GM19240 (cell line): ENCODE data around the gene HIRA.
"Not testable (repeated sequence)": the region's sequence is repeated elsewhere in the genome, so short reads cannot be mapped to it uniquely, and the experiment has no call there.

ENCODE experiments used
- DNase-seq: peaks from one replicate; pipeline ENCODE4 v3.0.0; 2011; ENCODE audit warnings: low spot score; ENCODE audit not compliant: insufficient read length

The HIRA gene

DNA sequence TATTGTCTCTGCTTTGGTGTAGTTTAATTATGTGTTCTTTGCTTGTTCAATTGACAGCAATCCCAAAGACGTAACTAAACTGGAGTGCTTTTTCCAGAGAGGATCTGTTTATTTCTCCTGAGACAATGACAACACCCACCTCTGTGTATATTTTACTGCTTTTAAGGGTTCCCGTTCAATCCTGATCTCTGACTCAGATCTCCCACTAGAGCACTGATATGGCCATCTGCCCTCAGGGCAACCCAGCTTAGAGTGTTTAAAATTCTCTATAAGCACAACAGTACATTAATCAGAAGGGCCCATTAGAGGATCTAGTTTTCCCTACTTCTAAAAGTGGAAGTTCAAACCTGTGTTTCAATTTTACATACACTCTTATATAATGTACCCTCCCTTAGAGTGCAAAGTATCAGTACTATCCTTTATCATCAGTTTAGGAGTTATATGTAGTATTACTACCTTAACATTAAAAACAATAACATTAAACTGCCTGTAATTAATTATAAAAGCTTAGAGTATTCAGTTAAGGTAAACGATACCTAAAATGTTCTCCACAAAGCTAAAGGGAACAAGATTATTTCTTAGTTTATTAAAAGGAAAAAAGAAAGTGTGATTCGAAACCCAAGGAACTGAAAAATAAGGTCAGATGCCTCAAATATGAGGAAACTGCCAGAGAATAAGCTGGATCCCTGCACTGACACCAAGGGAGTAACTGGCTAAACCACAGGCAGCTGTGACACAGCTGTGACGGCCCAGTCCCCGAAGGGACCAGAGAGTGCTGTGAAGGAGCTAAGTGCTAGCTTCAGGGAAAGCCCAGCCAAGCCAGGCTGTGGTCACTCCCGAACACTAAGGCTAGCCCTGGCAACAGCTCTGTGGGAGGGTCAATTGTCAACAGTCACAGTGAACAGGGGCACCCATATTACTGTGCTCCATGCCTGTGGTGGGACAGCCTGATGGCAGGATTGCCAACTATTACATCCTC is 32.2 kb upstream of the HIRA start:
- DNase-seq = no peak

DNA sequence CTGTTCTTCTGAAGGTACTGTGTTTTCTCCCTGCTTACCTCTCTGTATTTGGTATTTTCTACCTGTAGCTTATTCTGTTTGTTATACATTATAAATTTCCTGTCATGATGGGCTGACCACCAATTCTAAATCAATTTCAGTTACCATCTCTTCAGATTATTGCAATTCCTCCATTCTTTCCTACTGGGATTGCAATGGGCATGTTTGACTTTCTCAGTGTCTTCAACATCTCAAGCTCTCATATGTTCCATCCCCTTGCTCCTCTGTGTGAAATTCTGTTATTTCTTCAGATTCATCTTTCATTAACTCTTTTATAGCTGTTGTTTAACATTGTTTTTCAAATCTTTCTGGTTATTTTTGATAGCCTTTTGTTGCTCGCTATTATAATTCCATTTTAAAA is 31.5 kb upstream of the HIRA start:
- no peak for DNase-seq

DNA sequence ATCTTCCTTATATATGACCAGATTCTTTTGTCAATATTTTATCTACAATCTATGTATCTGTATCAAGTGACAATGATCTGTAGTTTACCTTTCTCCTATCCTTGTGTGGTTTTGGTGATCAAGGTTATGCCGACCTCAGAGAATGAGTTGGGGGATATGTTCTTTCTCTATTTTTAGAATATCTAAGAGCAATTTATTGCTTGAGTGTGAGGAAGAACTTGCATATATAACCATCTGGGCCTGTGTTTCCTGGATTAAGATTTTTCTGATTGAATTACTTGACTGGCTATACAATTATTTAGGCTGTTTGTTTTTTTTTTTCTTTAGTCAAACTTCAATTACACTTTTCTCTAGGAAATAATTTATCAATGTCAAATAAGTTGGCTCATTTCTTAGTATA is 30.0 kb upstream of the HIRA start:
- DNase-seq = no peak

DNA sequence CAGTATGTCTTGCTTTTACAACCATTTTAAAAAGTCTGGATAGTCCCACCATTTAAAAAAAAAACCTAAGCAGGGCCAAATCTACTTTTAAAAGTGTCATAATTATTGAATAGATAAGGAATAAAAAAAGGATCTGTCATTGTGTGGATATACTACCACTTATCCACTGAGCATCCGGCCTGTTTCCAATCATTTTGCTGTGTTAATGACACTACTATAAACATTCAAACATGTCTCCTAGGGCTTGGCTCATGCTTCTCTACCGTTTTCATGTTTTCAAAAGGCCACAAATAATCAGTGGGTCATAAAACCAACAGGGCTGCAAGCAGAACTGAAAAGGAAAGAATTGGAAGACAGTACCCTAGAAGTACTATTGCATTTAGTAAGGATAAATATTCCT is 28.5 kb upstream of the HIRA start:
- no peak for DNase-seq

DNA sequence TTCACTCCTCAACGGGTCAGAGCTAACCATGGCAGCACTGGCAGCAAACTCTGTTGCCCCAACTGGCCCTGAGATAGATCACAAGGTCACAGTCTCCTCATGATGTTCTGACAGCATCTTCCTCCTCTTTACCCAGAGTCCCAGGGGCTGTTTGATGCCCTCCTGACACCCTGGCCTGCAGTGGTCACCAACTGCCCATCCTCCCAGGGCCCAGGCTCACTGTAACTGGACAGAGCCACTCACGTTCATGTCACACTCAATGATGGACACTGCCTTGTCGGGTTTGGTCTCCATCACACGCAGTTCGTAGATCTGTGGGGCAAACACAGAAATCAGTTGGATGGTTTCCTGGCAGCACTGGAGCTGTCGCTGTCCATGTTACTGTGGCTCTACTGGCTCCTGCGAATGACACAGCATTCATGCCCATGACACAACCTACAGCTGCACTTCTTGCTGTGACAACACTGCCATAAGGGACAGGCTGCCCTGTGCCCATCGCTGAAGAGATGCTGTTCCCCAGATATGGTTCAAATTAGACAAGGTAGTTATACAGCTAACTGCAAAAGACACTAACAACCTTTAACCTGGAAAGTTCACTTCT is 26.4 kb upstream of the HIRA start:
- no peak for DNase-seq

DNA sequence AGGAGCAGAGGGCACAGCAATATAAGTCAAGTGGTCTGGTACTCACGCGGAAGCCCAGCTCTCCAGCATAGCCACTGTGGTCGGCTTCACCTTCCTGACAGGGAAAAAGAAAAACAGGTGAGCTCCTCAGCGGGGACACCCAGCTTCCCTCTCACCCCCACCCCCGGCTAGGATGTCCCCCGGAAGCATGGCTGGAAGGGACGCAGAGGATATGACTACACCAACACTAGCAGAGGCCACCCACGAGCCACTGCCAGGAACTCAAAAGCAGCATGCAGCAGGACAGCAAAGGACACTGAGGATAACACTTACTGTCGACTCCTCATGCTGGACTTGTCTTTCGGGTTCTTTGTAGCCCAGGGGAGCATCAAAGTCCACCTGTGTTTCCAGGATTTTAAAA is 25.0 kb upstream of the HIRA start:
- no peak for DNase-seq

DNA sequence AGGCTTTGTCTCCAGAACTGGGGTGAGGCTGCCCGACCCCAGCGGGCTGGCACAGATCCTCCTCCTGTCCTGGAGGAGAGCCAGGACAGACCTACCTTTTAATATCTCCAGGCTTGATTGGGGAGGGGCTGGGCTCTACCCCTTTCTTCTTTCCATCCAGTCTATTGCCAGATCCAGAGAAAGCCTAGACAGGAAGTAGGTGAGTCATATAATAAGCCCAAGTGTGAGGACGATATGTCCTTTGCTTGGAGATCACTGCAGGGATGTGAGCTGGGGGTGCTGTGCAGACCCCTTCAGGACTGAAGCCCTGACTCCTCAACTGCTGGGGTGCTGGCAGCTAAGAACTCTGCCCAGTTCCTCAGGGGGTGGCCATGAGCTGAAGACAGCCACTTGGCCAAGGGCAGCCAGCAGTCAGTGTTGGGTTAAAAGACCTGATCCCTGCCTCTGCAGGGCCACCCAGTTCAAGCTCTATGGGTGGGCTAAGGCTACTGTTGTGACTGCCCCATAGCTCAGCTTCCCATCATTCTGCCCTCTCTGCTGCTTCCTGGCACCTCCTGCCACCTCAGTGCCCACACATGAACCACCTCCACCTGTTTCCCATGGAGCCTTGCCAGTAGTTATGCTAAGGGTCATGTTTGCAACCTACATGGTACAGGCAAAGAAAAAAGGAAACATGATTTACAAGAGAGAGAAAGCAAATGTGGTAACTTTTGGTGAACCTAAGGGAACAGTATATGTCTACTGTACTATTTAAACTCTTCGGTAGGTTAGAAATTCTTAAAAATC is 24.2 kb upstream of the HIRA start:
- DNase-seq = no peak

DNA sequence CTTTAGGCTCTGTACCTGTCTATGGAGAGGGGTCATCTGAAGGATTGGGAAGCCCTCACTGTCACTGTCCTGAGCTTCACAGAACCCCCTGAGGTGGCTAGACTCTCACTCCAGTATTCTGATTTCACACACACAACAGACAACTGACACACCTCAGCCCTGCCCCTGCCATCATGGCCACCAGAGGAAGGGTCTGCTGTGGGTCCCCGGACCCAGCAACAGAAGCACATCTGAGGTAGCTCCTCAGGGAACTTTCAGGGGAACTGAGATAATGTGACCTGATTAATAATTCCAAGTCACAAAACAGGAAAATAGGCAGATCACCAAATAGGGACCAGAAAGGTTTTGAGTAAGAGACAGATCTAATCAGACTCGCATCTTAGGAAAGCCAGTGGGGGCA is 23.5 kb upstream of the HIRA start:
- DNase-seq = no peak

DNA sequence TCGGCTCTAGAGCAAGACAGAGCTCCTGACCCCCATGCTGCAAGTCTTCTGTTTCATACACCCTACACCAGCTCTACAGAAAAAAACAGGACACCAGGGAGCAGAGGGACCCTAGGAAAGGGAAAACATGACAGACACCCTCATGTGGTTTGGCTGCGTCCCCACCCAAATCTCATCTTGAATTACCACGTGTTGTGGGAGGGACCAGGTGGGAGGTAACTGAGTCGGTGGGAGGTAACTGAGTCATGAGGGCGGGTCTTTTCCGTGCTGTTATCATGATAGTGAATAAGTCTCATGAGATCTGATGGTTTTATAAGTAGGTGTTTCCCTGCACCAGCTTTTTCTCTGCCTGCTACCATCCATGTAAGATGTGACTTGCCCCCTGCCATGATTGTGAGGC is 22.6 kb upstream of the HIRA start:
- no peak for DNase-seq

DNA sequence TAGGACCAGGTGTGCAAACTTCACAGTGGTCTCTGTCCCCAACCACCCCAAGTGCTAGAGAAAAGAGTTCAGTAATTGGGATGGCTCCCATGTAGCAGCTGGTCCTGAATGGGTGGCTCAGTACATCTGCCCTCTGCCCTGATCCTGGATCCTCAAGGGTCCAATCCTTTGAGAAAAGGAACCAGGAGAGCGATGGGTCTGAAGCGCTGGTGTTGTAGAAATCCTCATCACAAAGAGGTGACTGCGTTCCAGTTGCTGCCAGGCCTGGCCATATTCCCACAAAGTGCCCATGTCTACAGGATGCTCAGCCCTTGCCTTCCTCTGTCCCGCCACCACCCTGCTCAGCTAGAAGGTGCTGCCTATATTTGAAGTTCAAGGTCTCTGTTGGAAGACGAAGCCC is 22.2 kb upstream of the HIRA start:
- DNase-seq = no peak

DNA sequence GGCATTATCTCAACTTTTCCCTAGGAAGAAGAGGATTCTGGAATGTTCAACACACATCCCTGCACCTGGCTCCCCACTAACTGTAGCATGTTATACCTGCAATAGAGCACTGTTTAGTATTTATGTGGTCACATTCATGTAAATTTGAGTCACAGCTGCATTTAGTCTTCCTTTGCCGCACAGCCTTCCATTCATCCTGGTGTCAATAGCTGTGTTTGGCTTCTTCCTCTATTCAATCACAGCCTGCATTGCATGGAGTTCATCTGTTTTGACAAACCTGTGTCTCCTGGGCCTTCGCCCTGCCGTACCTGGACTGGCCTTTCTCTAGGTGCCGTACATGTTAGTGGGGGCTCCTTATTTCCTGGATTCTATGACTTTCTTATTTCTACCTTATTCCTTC is 20.0 kb upstream of the HIRA start:
- no peak for DNase-seq

DNA sequence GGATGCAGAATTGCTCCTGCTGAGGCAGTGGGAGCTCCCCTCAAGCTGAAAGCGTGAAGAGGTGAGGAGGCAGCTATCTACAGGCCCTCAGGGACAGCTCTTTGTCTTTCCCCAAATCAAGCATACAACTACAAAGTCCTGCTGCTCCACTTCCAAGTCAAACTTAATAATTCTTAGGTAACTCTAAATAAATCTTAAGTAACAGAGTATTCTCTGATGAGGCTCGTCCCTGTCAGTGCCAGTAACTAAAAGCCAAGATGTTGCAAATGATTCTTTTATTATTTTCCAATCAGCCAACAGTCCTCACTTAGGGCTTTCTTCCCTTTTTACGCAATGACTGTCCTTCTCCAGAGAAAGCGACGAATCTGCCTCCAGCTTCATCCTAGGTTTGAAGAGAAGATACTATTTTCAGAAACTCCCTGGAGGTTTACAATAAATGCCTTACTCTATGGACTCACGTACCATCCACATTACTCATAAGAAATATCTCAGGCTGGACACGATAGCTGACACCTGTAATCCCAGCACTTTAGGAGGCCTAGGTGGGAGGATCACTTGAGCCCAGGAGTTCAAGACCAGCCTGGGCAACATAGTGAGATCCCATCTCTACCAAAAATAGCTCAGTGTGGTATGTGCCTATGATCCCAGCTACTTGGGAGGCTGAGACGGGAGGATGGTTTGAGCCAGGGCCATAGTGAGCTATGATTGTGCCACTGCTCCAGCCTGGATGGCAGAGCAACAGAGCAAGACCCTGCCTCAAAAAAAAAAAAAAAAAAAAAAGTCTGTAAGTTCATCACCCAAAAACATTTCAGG is 19.0 kb upstream of the HIRA start:
- no peak for DNase-seq

DNA sequence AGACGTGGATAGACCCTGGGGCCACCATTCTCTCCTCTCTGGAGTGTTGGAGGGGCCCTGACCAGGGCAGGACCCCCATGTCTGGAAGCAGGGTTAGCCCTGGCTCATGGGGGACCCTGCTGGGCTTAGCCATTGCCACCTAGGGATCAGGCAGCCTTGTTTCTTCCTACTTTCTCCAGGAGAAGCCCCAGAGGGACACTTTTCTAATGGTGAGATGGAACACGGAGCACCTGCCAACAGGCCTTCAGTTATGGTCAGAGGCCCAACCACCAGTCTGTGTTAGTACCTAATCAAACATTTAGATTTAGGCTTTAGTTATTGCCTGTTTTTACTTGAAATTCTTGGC is 17.9 kb upstream of the HIRA start:
- DNase-seq = no peak

DNA sequence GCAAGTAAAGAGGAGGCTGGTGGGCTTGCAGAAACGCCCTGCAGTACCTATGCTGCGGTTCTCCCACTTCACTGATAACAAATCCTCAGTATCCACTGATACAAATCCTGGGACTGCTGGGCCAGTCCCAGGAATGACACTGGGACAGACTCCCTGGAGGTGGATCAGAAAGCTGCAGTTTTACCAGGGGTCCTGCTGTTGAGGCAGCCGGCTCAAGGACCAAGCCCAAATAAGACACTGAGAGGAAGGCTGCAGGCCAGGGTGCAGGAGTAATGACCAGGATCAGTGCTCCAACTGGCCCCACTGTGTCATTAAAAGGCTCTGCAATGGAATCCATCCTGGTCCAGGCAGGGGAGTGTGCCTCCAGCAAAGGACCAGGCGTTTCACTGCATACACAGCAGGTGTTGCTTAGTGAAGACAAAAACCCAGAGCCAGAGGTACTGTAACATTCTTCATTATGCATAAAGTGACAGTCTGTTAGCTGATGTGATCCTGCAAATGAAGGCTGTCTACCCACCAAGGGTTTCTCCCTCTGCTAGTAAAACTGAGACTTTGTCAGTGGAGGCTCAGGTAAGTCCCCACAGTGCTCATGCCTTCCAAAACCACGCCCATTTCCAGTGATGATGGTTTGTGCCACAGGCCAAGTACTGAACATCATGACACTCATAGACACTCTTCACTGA is 17.3 kb upstream of the HIRA start:
- DNase-seq = peak; percentile 17

DNA sequence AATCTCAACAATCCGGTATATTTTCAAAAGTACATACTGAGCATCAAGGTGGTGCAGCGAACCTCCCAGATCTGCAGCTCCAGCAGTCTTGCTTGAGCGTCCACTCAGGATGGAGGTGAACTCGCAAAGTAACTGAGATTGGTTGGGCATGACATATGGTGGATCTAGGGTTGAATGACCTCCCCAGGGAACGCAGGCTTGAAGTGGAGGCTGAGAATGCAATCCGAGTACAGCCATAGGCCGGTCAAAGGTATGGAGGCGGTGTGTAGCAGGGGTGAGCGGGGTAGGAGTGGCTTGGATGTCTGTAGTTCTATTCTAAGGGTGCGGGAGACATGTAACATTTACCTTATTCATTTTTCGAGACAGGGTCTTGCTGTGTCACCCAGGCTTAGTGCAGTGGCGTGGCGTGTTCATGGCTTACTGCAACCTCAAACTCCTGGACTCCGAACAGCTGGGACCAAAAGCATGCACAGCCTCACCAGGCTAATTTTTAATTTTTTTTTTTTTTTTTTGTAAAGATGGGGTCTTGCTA is 16.6 kb upstream of the HIRA start:
- peak; percentile 60 for DNase-seq

DNA sequence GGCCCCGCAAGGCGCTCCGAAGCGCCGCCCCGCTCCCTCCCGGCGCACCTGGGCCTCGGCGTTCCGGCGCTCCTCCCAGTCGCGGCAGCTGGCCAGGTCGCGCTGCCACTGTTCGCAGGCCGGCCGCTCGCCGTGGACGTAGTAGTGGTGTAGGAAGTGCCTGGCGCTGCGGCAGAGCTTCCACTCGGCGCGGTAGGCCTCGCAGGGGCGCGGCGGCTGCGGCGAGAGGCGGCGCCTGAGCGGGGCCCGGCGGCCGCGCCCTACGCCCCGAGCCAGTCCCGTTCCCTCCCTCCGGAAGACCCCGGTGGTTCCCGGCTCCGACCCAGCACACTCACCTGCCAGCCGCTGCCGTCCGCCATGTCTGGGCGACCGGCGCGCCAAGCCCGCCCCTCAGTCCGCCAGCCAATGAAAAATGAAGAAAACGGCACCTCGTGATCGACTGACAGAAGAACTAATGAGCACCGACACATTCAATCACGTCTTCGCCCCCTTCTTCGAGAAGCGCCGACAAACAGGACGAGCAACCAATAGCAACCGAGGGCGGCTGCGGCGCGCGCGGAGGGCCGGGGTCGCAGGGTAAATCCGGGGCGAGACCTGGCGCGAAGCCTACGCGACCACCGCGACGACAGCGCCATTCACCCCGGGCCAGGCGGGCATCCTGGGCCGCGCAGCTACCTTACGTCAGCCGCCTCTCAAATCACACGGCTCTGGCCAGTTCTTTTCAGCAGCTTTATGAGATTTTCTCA is 16.0 kb upstream of the HIRA start, which contains the start of gene C22orf39:
C22orf39 (minus strand) TSS at position 382 of the 746 bp plus-strand sequence; CDS start at position 359, 23 bp downstream.
- DNase-seq = peak; percentile 89

DNA sequence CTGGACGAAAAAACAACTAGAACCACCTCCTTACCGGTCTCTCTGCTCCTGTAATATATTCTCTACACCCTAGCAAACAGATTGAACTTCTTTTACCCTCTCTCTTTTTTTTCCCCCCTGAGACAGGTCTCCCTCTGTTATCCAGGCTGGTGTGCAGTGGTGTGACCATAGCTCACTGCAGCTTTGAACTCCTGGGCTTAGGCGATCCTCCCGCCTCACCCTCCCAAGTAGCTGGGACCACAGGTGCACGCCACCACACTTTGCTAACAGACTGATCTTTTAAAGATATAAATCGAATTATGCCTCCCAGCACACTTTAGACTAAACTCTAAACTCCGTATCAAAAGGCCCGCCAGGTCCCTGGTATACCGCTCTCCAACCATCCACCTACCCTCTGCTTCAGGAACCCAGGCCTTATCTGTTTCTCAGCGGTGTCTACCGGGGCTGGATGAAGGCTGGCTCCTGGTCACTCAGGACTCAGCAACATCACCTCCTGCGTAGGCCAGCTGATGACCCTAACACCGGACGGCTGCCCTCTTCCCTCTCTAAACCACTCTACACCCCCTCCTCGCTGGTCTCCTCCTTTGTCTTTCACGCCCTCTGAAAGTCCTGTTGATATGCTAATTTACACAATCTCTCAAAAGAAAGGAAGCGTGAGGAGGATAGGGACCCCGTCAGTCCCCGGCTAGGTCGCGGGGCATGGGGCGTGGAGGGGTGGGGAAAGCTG is 15.2 kb upstream of the HIRA start:
- DNase-seq = no peak

DNA sequence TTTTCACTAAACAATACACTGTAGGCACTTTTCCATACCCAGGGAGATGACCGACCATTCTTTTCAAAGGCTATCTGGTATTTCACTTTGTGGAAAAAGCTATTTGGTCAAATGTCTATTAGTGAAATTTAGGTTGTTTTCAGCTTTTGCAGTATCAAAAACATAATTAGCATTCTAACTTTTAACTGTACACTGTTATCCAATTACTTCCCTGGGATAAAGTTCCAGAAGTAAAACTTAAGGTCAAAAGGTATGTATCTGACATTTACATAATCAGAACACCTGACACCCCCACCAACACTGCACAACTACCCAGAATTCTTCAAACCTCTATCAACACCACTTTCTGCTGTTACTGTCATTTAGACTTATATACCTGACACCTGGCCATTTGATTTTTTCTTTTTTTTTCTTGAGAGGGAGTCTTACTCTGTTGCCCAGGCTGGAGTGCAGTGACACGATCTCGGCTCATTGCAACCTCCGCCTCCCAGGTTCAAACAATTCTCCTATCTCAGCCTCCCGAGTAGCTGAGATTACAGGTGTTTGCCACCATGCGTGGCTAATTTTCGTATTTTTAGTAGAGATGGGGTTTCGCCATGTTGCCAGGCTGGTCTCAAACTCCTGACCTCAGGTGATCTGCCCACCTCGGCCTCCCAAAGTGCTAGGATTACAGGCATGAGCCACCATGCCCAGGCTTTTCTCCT is 13.9 kb upstream of the HIRA start:
- DNase-seq = not testable (repeated sequence)
